HepG2 (cell line): ENCODE measurements around the gene GNG7. TPM values are rescaled to one million over a fixed set of nuclear protein-coding genes. Genes with fewer than 3 reads are reported as not detected.

ENCODE experiments used
- AGO2 ChIP-seq: fragments of 200-400 bp; formaldehyde crosslinking; optimal IDR thresholded peaks from 2 replicates; pipeline ENCODE3; 2017; ENCODE audit warnings: mild to moderate bottlenecking, low read depth, low read length, moderate library complexity
- CENPT ChIP-seq: sonication (generic); formaldehyde crosslinking; IDR thresholded peaks from 2 replicates; pipeline ENCODE4 v1.8.0; 2022; ENCODE audit warnings: low read depth, mild to moderate bottlenecking, moderate library complexity, missing genetic modification reagents
- GABPB1 ChIP-seq: IDR thresholded peaks from 2 replicates; pipeline ENCODE4 v1.6.1; 2016; ENCODE audit warnings: mild to moderate bottlenecking, missing genetic modification reagents, moderate library complexity, missing compliant biosample characterization
- KAT8 ChIP-seq: IDR thresholded peaks from 2 replicates; pipeline ENCODE4 v1.6.1; 2016; ENCODE audit warnings: missing genetic modification reagents, missing compliant biosample characterization
- NONO ChIP-seq, 2 experiments: fragments of 450-650 bp in 1 of 2; sonication (generic) in 1 of 2; formaldehyde crosslinking in 1 of 2; IDR thresholded peaks in 1 of 2; conservative IDR thresholded peaks in 1 of 2; 2 replicates each; pipeline versions ENCODE4 v1.6.1 to v1.8.0; 2017 to 2022; ENCODE audit warnings: mild to moderate bottlenecking in 1 of 2, missing genetic modification reagents in 1 of 2, moderate library complexity in 1 of 2
- SP4 ChIP-seq: sonication (generic); formaldehyde crosslinking; IDR thresholded peaks from 2 replicates; pipeline ENCODE4 v1.8.1; 2023; ENCODE audit warnings: mild to moderate bottlenecking, missing genetic modification reagents
- SPEN ChIP-seq: sonication (generic); formaldehyde crosslinking; IDR thresholded peaks from 2 replicates; pipeline ENCODE4 v1.5.1; 2020; ENCODE audit warnings: low read depth, mild to moderate bottlenecking, missing genetic modification reagents
- ZFP90 ChIP-seq: sonication (generic); formaldehyde crosslinking; IDR thresholded peaks from 2 replicates; pipeline ENCODE4 v1.8.0; 2022; ENCODE audit warnings: missing genetic modification reagents, mild to moderate bottlenecking, inconsistent platforms, borderline replicate concordance
- ZNF136 ChIP-seq: sonication (generic); formaldehyde crosslinking; IDR thresholded peaks from 2 replicates; pipeline ENCODE4 v1.8.1; 2022; ENCODE audit warnings: low read depth, mild to moderate bottlenecking, moderate library complexity, missing genetic modification reagents
- ZNF224 ChIP-seq: sonication (generic); formaldehyde crosslinking; IDR thresholded peaks from 2 replicates; pipeline ENCODE4 v1.5.0; 2020; ENCODE audit warnings: mild to moderate bottlenecking, missing genetic modification reagents
- ZNF230 ChIP-seq: sonication (generic); formaldehyde crosslinking; IDR thresholded peaks from 2 replicates; pipeline ENCODE4 v1.4.0; 2020; ENCODE audit warnings: mild to moderate bottlenecking, missing genetic modification reagents
- ZNF598 ChIP-seq: sonication (generic); formaldehyde crosslinking; IDR thresholded peaks from 2 replicates; pipeline ENCODE4 v1.5.1; 2020; ENCODE audit warnings: mild to moderate bottlenecking, missing genetic modification reagents, borderline replicate concordance
- ZNF703 ChIP-seq: sonication (generic); formaldehyde crosslinking; IDR thresholded peaks from 2 replicates; pipeline ENCODE4 v1.5.1; 2020; ENCODE audit warnings: missing genetic modification reagents, mild to moderate bottlenecking, moderate library complexity, borderline replicate concordance
- ZNF704 ChIP-seq: sonication (generic); formaldehyde crosslinking; IDR thresholded peaks from 2 replicates; pipeline ENCODE4 v1.8.1; 2023; ENCODE audit warnings: mild to moderate bottlenecking, inconsistent platforms, moderate library complexity, missing genetic modification reagents, borderline replicate concordance
- ZNF75D ChIP-seq: sonication (generic); formaldehyde crosslinking; IDR thresholded peaks from 2 replicates; pipeline ENCODE4 v1.8.1; 2023; ENCODE audit warnings: missing genetic modification reagents, mild to moderate bottlenecking, borderline replicate concordance
- polyA plus RNA-seq, 8 experiments: library from polyadenylated mRNA; depleted of rRNA in 3 of 8; stranded (reverse) in 7 of 8; unstranded in 1 of 8; fragments of >200 nt; fragmentation: Illumina TruSeq in 4 of 8; extraction: Trizol in 4 of 8; gene quantifications; 2 replicates each; pipeline versions ENCODE4 v1.2.1 to v1.2.3, GENCODE V29; 2011 to 2016; ENCODE audit warnings: low read depth in 4 of 8, missing spikeins in 1 of 8, mixed read lengths in 1 of 8; ENCODE audit not compliant: insufficient read depth in 1 of 8
- total RNA-seq, 5 experiments: library from RNA; depleted of rRNA; stranded (reverse); fragments of >200 nt; fragmentation: Illumina TruSeq; extraction: Trizol; gene quantifications; 2 replicates each; pipeline ENCODE4 v1.2.3, GENCODE V29; 2016; ENCODE audit warnings: low read depth in 1 of 5
- TF ChIP-seq, protein P1 (sequence below): sonication (generic); formaldehyde crosslinking; IDR thresholded peaks from 2 replicates; pipeline ENCODE4 v1.5.0; 2020; ENCODE audit warnings: mild to moderate bottlenecking, missing genetic modification reagents, borderline replicate concordance
- TF ChIP-seq, protein P2 (sequence below): sonication (generic); formaldehyde crosslinking; IDR thresholded peaks from 2 replicates; pipeline ENCODE4 v1.8.1; 2023; ENCODE audit warnings: mild to moderate bottlenecking, missing genetic modification reagents, borderline replicate concordance
- TF ChIP-seq, protein P3 (sequence below): sonication (generic); formaldehyde crosslinking; IDR thresholded peaks from 2 replicates; pipeline ENCODE4 v1.5.0; 2020; ENCODE audit warnings: missing genetic modification reagents
- TF ChIP-seq, protein P4 (sequence below): sonication (generic); formaldehyde crosslinking; IDR thresholded peaks from 2 replicates; pipeline ENCODE4 v1.4.0; 2020; ENCODE audit warnings: missing genetic modification reagents, low read depth, mild to moderate bottlenecking, borderline replicate concordance

GNG7 gene
- total and polyA plus RNA-seq, 2 of the 13 experiments (the other 11 are each of a cell fraction or from before 2014, with no cell fraction given), result 1.4 to 3.3 TPM

DNA sequence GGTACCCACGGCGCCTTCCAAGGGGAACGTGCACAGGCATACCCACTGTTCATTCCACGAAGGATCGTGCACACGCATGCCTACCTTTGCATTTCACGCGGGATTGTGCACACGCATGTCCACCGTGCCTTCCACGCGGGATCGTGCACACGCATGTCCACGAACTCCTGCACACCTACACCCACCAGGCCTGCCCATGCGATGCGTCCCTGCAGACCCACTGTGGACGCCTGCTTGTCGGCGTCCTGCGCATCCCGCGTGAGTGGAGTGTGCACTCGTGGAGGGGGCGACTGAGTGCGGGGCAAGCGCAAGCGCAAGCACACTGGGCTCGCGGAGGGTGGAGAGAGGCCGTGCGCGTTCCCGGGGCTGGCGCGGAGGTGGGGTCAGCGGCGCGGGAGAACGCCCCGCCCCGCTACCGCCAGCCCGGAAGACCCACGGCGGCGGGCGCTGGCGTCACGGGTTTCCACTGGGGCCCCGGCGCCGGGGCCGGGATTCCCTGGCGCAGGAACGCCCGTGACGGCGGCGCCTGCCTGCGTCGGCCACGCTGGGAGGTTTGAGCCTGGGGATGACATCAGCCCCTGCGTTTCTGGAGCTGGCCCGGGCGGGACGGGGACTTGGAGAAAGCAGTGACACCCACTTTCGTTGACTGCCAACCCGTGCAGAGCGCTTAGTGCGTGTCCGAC, 207.9 kb downstream of the GNG7 start (continued):
- TF ChIP-seq ZNF136 (CRISPR knock-in tag) (no peak), ZFP90 (CRISPR knock-in tag) (no peak), NONO (IDR thresholded peaks at IDR 0.05) (no peak), NONO (CRISPR knock-in tag; conservative IDR thresholded peaks at IDR 0.05) (0 out of 2 replicates have a peak, but pooled peaks have one; percentile 35), GABPB1 (CRISPR knock-in tag) (peak; percentile 56; the same call in 1 of the 2 replicates), ZNF75D (CRISPR knock-in tag) (no peak), ZNF703 (CRISPR knock-in tag) (no peak), CENPT (peak; percentile 88), ZNF230 (CRISPR knock-in tag) (no peak), AGO2 (no peak), ZNF704 (CRISPR knock-in tag) (no peak), SP4 (CRISPR knock-in tag) (no peak), ZNF224 (CRISPR knock-in tag) (no peak), ZNF598 (CRISPR knock-in tag) (0 out of 2 replicates have a peak, but pooled peaks have one; percentile 46), KAT8 (CRISPR knock-in tag) (no peak), SPEN (CRISPR knock-in tag) (no peak)
- TF ChIP-seq, protein P1, sequence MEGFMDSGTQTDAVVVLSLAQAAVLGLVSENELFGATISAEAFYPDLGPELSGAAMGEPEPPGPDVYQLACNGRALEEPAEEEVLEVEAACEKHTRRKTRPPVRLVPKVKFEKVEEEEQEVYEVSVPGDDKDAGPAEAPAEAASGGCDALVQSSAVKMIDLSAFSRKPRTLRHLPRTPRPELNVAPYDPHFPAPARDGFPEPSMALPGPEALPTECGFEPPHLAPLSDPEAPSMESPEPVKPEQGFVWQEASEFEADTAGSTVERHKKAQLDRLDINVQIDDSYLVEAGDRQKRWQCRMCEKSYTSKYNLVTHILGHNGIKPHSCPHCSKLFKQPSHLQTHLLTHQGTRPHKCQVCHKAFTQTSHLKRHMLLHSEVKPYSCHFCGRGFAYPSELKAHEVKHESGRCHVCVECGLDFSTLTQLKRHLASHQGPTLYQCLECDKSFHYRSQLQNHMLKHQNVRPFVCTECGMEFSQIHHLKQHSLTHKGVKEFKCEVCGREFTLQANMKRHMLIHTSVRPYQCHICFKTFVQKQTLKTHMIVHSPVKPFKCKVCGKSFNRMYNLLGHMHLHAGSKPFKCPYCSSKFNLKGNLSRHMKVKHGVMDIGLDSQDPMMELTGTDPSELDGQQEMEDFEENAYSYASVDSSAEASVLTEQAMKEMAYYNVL (CRISPR knock-in tag), result no peak
- TF ChIP-seq, protein P2, sequence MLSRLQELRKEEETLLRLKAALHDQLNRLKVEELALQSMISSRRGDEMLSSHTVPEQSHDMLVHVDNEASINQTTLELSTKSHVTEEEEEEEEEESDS (CRISPR knock-in tag), result no peak
- TF ChIP-seq, protein P3, sequence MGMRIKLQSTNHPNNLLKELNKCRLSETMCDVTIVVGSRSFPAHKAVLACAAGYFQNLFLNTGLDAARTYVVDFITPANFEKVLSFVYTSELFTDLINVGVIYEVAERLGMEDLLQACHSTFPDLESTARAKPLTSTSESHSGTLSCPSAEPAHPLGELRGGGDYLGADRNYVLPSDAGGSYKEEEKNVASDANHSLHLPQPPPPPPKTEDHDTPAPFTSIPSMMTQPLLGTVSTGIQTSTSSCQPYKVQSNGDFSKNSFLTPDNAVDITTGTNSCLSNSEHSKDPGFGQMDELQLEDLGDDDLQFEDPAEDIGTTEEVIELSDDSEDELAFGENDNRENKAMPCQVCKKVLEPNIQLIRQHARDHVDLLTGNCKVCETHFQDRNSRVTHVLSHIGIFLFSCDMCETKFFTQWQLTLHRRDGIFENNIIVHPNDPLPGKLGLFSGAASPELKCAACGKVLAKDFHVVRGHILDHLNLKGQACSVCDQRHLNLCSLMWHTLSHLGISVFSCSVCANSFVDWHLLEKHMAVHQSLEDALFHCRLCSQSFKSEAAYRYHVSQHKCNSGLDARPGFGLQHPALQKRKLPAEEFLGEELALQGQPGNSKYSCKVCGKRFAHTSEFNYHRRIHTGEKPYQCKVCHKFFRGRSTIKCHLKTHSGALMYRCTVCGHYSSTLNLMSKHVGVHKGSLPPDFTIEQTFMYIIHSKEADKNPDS, result no peak
- TF ChIP-seq, protein P4, sequence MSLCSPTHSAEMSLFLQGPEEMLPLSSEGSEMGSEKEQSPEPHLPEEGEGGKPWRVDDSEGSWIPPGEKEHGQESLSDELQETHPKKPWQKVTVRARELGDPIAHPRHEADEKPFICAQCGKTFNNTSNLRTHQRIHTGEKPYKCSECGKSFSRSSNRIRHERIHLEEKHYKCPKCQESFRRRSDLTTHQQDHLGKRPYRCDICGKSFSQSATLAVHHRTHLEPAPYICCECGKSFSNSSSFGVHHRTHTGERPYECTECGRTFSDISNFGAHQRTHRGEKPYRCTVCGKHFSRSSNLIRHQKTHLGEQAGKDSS (CRISPR knock-in tag), result 0 out of 2 replicates have a peak, but pooled peaks have one; percentile 3
